SK-N-SH treated with all-trans-retinoic acid at 6 μM for 48 hours (cell line): ENCODE measurements around the gene CCDC85C.

ENCODE experiments used
- ATAC-seq: fragments of 200-7000 bp; cut with Tn5 transposase; 3 replicates; pipeline ENCODE4 v1.9.1; 2020; ENCODE audit warnings: mild to moderate bottlenecking, moderate library complexity
- ARNTL ChIP-seq: fragments of 450-650 bp; formaldehyde crosslinking; IDR thresholded peaks from 2 replicates; pipeline ENCODE4 v1.5.0; 2020; ENCODE audit warnings: low read depth, mild to moderate bottlenecking, moderate library complexity, borderline replicate concordance
- BACH2 ChIP-seq: fragments of 250-450 bp; sonication (Bioruptor Pico); IDR thresholded peaks from 2 replicates; pipeline ENCODE4 v1.9.0; 2021; ENCODE audit warnings: mild to moderate bottlenecking, borderline replicate concordance
- CSDC2 ChIP-seq: fragments of 250-450 bp; sonication (Bioruptor Pico); IDR thresholded peaks from 2 replicates; pipeline ENCODE4 v1.5.0; 2020; ENCODE audit warnings: mild to moderate bottlenecking, moderate library complexity
- ESRRG ChIP-seq: fragments of 250-450 bp; sonication (Bioruptor Pico); IDR thresholded peaks from 2 replicates; pipeline ENCODE4 v1.6.1; 2021; ENCODE audit warnings: mild to moderate bottlenecking
- GLIS3 ChIP-seq: fragments of 250-450 bp; sonication (Bioruptor Pico); IDR thresholded peaks from 2 replicates; pipeline ENCODE4 v1.5.0; 2020; ENCODE audit warnings: mild to moderate bottlenecking, moderate library complexity
- ISL1 ChIP-seq: fragments of 250-450 bp; sonication (Bioruptor Pico); IDR thresholded peaks from 2 replicates; pipeline ENCODE4 v2.1.2; 2022; ENCODE audit warnings: mild to moderate bottlenecking, moderate library complexity
- OSR1 ChIP-seq: fragments of 250-450 bp; sonication (Bioruptor Pico); IDR thresholded peaks from 2 replicates; pipeline ENCODE4 v1.8.0; 2022; ENCODE audit warnings: moderate library complexity, mild to moderate bottlenecking, inconsistent platforms
- PPARA ChIP-seq: fragments of 250-450 bp; sonication (Bioruptor Pico); IDR thresholded peaks from 2 replicates; pipeline ENCODE4 v1.5.0; 2020; ENCODE audit warnings: mild to moderate bottlenecking, borderline replicate concordance
- SNAI2 ChIP-seq: fragments of 250-450 bp; sonication (Bioruptor Pico); IDR thresholded peaks from 2 replicates; pipeline ENCODE4 v1.5.0; 2020; ENCODE audit warnings: mild to moderate bottlenecking, moderate library complexity
- TCF4 ChIP-seq: fragments of 250-450 bp; sonication (Bioruptor Pico); IDR thresholded peaks from 2 replicates; pipeline ENCODE4 v1.8.0; 2021; ENCODE audit warnings: mild to moderate bottlenecking, moderate library complexity, borderline replicate concordance
- TOX ChIP-seq: fragments of 250-450 bp; sonication (Bioruptor Pico); IDR thresholded peaks from 2 replicates; pipeline ENCODE4 v1.8.0; 2021; ENCODE audit warnings: mild to moderate bottlenecking, moderate library complexity, borderline replicate concordance
- ZC3H10 ChIP-seq: fragments of 250-450 bp; sonication (Bioruptor Pico); IDR thresholded peaks from 2 replicates; pipeline ENCODE4 v1.5.1; 2021; ENCODE audit warnings: mild to moderate bottlenecking, moderate library complexity
- ZFP3 ChIP-seq: fragments of 250-450 bp; sonication (Bioruptor Pico); IDR thresholded peaks from 2 replicates; pipeline ENCODE4 v1.5.0; 2020; ENCODE audit warnings: mild to moderate bottlenecking, moderate library complexity
- ZFP30 ChIP-seq: fragments of 450-650 bp; formaldehyde crosslinking; IDR thresholded peaks from 2 replicates; pipeline ENCODE4 v1.5.0; 2022; ENCODE audit warnings: mild to moderate bottlenecking, moderate library complexity
- ZNF565 ChIP-seq: fragments of 450-650 bp; formaldehyde crosslinking; conservative IDR thresholded peaks from 2 replicates; pipeline ENCODE4 v1.5.0; 2020; ENCODE audit warnings: low read depth, mild to moderate bottlenecking, moderate library complexity
- ZNF70 ChIP-seq: fragments of 450-650 bp; formaldehyde crosslinking; IDR thresholded peaks from 2 replicates; pipeline ENCODE4 v1.5.0; 2020; ENCODE audit warnings: mild to moderate bottlenecking, moderate library complexity
- ZNF8 ChIP-seq: fragments of 450-650 bp; formaldehyde crosslinking; IDR thresholded peaks from 2 replicates; pipeline ENCODE4 v1.5.0; 2020; ENCODE audit warnings: mild to moderate bottlenecking, moderate library complexity
- TF ChIP-seq, protein P1 (sequence below): fragments of 250-450 bp; sonication (Bioruptor Pico); IDR thresholded peaks from 2 replicates; pipeline ENCODE4 v1.5.0; 2020; ENCODE audit warnings: mild to moderate bottlenecking, moderate library complexity
- TF ChIP-seq, protein P2 (sequence below): fragments of 250-450 bp; sonication (Bioruptor Pico); IDR thresholded peaks from 2 replicates; pipeline ENCODE4 v1.8.0; 2021; ENCODE audit warnings: low read depth, mild to moderate bottlenecking, moderate library complexity, borderline replicate concordance
- TF ChIP-seq, protein P3 (sequence below): fragments of 250-450 bp; sonication (Bioruptor Pico); IDR thresholded peaks from 2 replicates; pipeline ENCODE4 v1.8.0; 2020; ENCODE audit warnings: mild to moderate bottlenecking, moderate library complexity, borderline replicate concordance
- TF ChIP-seq, protein P4 (sequence below): fragments of 250-450 bp; sonication (Bioruptor Pico); IDR thresholded peaks from 2 replicates; pipeline ENCODE4 v1.5.1; 2020; ENCODE audit warnings: low read depth, mild to moderate bottlenecking, moderate library complexity

Gene CCDC85C

DNA sequence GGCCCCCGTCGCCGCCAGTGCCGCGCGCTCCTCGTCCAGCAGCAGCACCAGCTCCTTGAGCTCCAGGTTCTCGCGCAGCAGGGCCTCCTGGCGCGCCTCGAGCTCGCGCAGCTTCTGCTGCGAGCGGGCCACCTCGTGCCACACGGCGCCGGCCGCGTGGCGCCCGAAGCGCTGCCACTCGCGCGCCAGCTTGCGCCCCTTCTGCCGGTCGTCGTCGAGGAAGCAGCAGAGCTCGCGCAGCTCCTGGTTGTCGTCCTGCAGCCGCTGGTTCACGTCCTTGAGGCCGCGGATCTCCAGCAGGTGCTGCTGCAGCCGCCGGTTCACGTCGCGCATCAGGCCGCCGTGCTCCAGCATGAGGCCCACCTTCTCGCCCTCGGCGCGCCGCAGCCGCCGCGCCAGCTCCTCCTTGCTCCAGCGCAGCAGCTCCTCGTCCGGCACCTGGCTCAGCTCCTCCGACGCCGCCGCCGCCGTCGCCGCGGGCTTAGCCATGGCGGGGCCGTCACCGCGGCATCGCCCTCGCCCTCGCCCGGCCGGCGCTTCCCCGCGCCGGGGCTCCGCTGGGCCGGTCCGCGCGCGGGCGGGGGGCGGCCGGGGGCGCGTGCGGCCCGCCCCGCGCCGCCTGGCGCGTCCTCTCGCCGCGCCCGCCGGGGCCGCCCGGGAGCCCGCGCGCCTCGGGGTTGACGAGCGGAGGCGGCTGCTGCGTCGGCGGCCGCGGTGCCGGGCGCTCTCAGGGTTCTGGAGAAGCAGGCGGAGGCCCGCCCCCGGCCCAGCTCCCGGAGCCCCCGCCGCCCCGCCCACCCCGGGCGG is at the start of gene CCDC85C:
Gene CCDC85C, minus strand, starts transcription at position 737 of the 807 bp plus-strand sequence. Its CDS starts 248 bp downstream, at position 489.
- ATAC-seq = no peak
- TF ChIP-seq PPARA (CRISPR knock-in tag) = no peak
- TF ChIP-seq SNAI2 (CRISPR knock-in tag) = no peak
- TF ChIP-seq ARNTL (CRISPR knock-in tag) = no peak
- TF ChIP-seq OSR1 (CRISPR knock-in tag) = no peak
- no peak for TF ChIP-seq ZFP30 (CRISPR knock-in tag)
- TF ChIP-seq ZNF70 (CRISPR knock-in tag) = 0 out of 2 replicates have a peak, but pooled peaks have one; percentile 13
- no peak for TF ChIP-seq ZNF565 (CRISPR knock-in tag)
- no peak for TF ChIP-seq GLIS3 (CRISPR knock-in tag)
- no peak for TF ChIP-seq ISL1 (CRISPR knock-in tag)
- TF ChIP-seq, protein P1, sequence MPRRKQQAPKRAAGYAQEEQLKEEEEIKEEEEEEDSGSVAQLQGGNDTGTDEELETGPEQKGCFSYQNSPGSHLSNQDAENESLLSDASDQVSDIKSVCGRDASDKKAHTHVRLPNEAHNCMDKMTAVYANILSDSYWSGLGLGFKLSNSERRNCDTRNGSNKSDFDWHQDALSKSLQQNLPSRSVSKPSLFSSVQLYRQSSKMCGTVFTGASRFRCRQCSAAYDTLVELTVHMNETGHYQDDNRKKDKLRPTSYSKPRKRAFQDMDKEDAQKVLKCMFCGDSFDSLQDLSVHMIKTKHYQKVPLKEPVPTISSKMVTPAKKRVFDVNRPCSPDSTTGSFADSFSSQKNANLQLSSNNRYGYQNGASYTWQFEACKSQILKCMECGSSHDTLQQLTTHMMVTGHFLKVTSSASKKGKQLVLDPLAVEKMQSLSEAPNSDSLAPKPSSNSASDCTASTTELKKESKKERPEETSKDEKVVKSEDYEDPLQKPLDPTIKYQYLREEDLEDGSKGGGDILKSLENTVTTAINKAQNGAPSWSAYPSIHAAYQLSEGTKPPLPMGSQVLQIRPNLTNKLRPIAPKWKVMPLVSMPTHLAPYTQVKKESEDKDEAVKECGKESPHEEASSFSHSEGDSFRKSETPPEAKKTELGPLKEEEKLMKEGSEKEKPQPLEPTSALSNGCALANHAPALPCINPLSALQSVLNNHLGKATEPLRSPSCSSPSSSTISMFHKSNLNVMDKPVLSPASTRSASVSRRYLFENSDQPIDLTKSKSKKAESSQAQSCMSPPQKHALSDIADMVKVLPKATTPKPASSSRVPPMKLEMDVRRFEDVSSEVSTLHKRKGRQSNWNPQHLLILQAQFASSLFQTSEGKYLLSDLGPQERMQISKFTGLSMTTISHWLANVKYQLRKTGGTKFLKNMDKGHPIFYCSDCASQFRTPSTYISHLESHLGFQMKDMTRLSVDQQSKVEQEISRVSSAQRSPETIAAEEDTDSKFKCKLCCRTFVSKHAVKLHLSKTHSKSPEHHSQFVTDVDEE (CRISPR knock-in tag) = peak; percentile 64; the same call in 1 of the 2 replicates
- no peak for TF ChIP-seq ZC3H10 (CRISPR knock-in tag)
- 0 out of 2 replicates have a peak, but pooled peaks have one; percentile 49 for TF ChIP-seq ZFP3 (CRISPR knock-in tag)

DNA sequence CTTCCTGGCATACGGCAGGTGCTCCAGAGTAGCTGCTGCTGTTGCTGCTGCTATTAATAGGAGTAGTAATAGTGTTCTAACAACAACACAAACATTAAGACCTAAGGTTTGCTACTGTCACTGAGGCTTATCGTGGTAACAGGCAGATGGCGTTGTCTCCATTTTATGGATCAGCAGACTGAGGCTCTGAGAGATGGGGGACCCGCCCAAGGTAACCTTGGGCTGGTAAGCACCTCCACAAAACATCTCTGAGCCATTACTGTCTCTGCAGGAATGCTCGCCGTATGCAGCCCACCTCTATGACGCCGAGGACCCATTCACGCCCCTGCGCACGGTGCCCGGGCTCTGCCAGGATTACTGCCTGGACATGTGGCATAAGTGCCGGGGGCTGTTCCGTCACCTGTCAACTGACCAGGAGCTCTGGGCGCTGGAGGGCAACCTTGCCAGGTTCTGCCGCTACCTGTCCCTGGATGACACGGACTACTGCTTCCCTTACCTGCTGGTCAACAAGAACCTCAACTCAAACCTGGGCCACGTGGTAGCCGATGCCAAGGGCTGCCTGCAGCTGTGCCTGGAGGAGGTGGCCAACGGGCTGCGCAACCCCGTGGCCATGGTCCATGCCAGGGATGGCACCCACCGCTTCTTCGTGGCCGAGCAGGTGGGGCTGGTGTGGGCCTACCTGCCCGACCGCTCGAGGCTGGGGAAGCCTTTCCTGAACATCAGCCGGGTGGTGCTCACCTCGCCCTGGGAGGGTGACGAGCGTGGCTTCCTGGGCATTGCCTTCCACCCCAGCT is 48.1 kb upstream of the CCDC85C start:
- ATAC-seq = no peak
- TF ChIP-seq ESRRG (CRISPR knock-in tag) (no peak), ZNF565 (CRISPR knock-in tag) (no peak), TCF4 (CRISPR knock-in tag) (no peak), TOX (no peak), ZFP3 (CRISPR knock-in tag) (no peak), SNAI2 (CRISPR knock-in tag) (no peak), ZNF70 (CRISPR knock-in tag) (no peak), PPARA (CRISPR knock-in tag) (no peak), ZFP30 (CRISPR knock-in tag) (no peak), GLIS3 (CRISPR knock-in tag) (no peak), ISL1 (CRISPR knock-in tag) (no peak), ZNF8 (CRISPR knock-in tag) (no peak), ARNTL (CRISPR knock-in tag) (no peak)
- TF ChIP-seq, protein P2, sequence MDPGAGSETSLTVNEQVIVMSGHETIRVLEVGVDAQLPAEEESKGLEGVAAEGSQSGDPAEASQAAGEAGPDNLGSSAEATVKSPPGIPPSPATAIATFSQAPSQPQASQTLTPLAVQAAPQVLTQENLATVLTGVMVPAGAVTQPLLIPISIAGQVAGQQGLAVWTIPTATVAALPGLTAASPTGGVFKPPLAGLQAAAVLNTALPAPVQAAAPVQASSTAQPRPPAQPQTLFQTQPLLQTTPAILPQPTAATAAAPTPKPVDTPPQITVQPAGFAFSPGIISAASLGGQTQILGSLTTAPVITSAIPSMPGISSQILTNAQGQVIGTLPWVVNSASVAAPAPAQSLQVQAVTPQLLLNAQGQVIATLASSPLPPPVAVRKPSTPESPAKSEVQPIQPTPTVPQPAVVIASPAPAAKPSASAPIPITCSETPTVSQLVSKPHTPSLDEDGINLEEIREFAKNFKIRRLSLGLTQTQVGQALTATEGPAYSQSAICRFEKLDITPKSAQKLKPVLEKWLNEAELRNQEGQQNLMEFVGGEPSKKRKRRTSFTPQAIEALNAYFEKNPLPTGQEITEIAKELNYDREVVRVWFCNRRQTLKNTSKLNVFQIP (CRISPR knock-in tag) = no peak
- TF ChIP-seq, protein P3, sequence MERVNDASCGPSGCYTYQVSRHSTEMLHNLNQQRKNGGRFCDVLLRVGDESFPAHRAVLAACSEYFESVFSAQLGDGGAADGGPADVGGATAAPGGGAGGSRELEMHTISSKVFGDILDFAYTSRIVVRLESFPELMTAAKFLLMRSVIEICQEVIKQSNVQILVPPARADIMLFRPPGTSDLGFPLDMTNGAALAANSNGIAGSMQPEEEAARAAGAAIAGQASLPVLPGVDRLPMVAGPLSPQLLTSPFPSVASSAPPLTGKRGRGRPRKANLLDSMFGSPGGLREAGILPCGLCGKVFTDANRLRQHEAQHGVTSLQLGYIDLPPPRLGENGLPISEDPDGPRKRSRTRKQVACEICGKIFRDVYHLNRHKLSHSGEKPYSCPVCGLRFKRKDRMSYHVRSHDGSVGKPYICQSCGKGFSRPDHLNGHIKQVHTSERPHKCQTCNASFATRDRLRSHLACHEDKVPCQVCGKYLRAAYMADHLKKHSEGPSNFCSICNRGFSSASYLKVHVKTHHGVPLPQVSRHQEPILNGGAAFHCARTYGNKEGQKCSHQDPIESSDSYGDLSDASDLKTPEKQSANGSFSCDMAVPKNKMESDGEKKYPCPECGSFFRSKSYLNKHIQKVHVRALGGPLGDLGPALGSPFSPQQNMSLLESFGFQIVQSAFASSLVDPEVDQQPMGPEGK (CRISPR knock-in tag) = no peak
- TF ChIP-seq, protein P4, sequence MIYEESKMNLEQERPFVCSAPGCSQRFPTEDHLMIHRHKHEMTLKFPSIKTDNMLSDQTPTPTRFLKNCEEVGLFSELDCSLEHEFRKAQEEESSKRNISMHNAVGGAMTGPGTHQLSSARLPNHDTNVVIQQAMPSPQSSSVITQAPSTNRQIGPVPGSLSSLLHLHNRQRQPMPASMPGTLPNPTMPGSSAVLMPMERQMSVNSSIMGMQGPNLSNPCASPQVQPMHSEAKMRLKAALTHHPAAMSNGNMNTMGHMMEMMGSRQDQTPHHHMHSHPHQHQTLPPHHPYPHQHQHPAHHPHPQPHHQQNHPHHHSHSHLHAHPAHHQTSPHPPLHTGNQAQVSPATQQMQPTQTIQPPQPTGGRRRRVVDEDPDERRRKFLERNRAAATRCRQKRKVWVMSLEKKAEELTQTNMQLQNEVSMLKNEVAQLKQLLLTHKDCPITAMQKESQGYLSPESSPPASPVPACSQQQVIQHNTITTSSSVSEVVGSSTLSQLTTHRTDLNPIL (CRISPR knock-in tag) = no peak

DNA sequence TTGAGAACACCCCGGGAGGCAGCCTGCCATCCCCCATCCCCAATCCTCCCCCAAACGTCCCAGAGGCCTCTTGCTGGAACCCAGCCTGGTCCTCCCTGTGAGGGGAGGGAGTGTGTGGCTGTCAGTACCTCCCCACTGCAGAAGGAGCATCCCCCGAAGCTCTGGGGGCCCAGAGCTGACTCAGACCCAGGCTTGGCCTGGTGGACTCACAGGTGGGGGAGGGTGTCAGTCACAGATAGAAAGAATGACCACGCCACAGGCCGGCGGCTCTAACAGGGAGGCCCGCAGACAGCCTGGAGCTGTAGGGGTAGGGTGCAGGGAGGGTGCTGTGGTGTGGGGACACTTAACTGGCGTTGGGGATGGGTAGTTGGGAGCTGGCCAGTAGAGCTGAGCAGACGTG is 46.2 kb upstream of the CCDC85C start:
- ATAC-seq = no peak
- TF ChIP-seq CSDC2 (CRISPR knock-in tag) = no peak
- TF ChIP-seq, protein P3 (CRISPR knock-in tag) = no peak
- no peak for TF ChIP-seq ZFP30 (CRISPR knock-in tag)
- no peak for TF ChIP-seq GLIS3 (CRISPR knock-in tag)
- TF ChIP-seq, protein P4 (CRISPR knock-in tag) = no peak
- TF ChIP-seq ARNTL (CRISPR knock-in tag) = no peak
- no peak for TF ChIP-seq BACH2 (CRISPR knock-in tag)
- TF ChIP-seq TOX = no peak
- no peak for TF ChIP-seq ZNF70 (CRISPR knock-in tag)
- no peak for TF ChIP-seq ZNF8 (CRISPR knock-in tag)
- TF ChIP-seq, protein P2 (CRISPR knock-in tag) = no peak
